Measurements from ENCODE around the gene ABHD6. TPM values are rescaled to one million over a fixed set of nuclear protein-coding genes. Genes with fewer than 3 reads are reported as not detected.

The ABHD6 gene
- total RNA-seq, 1 donor = 5.1 TPM

DNA sequence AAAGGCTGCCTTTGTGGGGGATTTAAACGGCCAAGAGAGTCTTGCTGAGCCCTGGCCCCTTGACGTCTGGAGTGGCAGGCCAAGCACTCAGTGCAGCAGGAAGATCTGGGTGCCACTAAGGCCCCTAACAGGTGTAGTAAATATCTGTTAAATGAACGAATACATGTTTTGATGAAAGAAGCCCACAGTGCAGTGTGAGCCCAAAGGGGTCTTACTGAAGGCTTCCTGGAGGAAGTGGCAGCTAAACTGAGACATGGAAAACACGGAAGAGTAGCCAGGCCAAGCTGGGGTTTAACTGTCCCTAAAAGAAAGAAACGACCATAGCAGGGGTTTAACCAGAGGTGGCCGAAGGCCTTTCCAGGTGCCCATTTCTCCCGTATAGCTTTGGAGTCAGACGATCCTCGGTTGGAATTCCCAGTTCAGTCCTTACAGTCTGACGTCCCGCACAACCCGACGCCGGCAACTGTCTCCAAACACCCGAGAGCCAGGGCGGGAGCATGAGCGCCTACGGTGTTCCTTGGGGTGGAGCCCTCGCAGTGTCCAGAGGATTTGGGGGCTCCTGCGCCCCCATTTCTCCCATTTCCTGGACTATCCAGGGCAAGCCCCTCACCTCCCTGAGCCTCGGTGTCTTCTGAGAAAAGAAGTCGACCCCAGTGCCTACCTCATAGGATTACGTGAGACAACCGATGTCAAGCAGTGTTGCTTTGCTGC is 910 bp upstream of the ABHD6 start:
- Histone ChIP-seq H3K4me2 (ENCODE audit: insufficient read depth, low read length) (peak overlapping the region; percentile 95), H3K27me3 (ENCODE audit: insufficient read depth, low read length) (peaks cover 9% of the 10 kb centered on the region), H3K36me3 (ENCODE audit: insufficient read depth, low read length) (no peaks in the 10 kb centered on the region), H3K4me3 (ENCODE audit: insufficient read depth, low read length) (peak overlapping the region; percentile 82), H2AFZ (ENCODE audit: low read length) (peak overlapping the region; percentile 94), H3K4me1 (ENCODE audit: insufficient read depth, low read length) (peaks cover 6% of the 10 kb centered on the region), H3K9me3 (ENCODE audit: low read depth, low read length) (no peaks in the 10 kb centered on the region), H4K20me1 (ENCODE audit: insufficient read depth, low read length) (peaks cover under 1% of the 10 kb centered on the region), H3K27ac (ENCODE audit: low read depth, low read length) (no peak overlapping the region), H3K79me2 (ENCODE audit: insufficient read depth, low read length) (peaks cover 12% of the 10 kb centered on the region)
- peak; percentile 39 for DNase-seq (ENCODE audit: insufficient read length, low spot score, missing footprints)
- TF ChIP-seq, protein P1, sequence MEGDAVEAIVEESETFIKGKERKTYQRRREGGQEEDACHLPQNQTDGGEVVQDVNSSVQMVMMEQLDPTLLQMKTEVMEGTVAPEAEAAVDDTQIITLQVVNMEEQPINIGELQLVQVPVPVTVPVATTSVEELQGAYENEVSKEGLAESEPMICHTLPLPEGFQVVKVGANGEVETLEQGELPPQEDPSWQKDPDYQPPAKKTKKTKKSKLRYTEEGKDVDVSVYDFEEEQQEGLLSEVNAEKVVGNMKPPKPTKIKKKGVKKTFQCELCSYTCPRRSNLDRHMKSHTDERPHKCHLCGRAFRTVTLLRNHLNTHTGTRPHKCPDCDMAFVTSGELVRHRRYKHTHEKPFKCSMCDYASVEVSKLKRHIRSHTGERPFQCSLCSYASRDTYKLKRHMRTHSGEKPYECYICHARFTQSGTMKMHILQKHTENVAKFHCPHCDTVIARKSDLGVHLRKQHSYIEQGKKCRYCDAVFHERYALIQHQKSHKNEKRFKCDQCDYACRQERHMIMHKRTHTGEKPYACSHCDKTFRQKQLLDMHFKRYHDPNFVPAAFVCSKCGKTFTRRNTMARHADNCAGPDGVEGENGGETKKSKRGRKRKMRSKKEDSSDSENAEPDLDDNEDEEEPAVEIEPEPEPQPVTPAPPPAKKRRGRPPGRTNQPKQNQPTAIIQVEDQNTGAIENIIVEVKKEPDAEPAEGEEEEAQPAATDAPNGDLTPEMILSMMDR (IDR thresholded peaks at IDR 0.05; ENCODE audit: extremely low read depth, low read depth, low read length) = no peak

DNA sequence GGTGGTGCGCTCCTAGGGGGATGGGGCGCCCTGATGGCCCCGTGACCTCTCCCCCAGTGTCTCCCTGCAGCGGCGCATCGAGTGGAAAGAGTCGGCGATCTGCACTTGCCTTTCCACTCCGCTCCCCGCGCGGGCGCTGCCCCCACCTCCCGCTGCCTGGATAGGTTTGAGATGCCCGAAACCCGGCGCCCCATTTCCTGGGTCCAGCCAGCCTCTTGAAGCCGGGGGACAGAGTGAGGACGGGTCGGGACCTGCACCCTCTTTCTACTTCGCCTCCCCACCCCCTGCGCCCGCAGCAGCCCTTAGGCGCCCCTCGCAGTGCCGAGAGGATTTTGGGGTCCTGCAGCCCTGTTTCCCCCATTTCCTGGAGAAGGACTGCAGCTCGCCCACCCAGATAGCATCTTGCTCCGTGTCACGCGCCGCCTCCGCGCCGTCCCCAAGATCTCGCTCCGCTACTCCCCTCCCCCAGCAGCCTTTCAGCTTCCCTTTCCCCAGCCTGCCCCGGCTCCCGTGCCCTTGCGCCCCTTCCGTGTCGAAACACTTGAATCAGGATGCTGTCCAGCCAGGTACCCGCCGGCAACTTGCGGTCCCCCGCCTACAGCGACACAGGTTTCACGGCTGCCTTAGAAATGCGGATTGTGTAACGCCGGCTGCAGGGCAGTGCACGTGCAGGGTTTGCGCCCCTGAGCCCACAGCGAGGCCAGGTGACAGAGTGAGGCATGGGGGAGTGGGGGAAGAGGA is 519 bp downstream of the ABHD6 start:
- no peak overlapping the region for H3K27ac ChIP-seq (ENCODE audit: low read depth, low read length)
- peak overlapping the region; percentile 81 for H2AFZ ChIP-seq (ENCODE audit: low read length)
- TF ChIP-seq, protein P1 (IDR thresholded peaks at IDR 0.05; ENCODE audit: extremely low read depth, low read depth, low read length) = no peak
- H3K4me3 ChIP-seq (ENCODE audit: insufficient read depth, low read length) = peak overlapping the region; percentile 82
- peak; percentile 95 for DNase-seq (ENCODE audit: insufficient read length, low spot score, missing footprints)
- peaks cover 6% of the 10 kb centered on the region for H3K4me1 ChIP-seq (ENCODE audit: insufficient read depth, low read length)
- H3K27me3 ChIP-seq (ENCODE audit: insufficient read depth, low read length) = peaks cover 6% of the 10 kb centered on the region
- H3K79me2 ChIP-seq (ENCODE audit: insufficient read depth, low read length) = peaks cover 15% of the 10 kb centered on the region
- H3K9me3 ChIP-seq (ENCODE audit: low read depth, low read length) = no peaks in the 10 kb centered on the region
- no peaks in the 10 kb centered on the region for H3K36me3 ChIP-seq (ENCODE audit: insufficient read depth, low read length)
- H3K4me2 ChIP-seq (ENCODE audit: insufficient read depth, low read length) = peak overlapping the region; percentile 95
- H4K20me1 ChIP-seq (ENCODE audit: insufficient read depth, low read length) = peaks cover 7% of the 10 kb centered on the region

DNA sequence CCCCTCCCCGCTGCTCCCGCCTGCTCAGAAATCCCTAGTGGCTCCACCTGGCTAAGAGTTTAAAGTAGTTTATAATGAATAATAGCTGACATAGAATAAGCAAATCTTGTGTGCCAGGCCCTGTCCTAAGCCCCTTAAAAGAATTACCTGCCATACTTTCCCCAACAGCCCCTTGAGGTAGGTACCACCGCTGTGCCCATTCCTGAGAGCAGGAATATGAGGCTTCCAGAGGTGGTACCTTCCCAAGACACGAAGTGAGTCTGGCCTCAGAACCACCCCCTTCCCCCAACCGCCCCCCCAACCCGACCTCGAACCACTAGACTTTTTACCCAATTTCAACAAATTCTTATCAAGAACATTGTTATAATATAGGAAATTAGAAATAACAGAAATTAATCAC is 1.2 kb downstream of the ABHD6 start:
- Histone ChIP-seq H3K9me3 (ENCODE audit: low read depth, low read length) (no peaks in the 10 kb centered on the region), H3K4me2 (ENCODE audit: insufficient read depth, low read length) (peak overlapping the region; percentile 95), H2AFZ (ENCODE audit: low read length) (peak overlapping the region; percentile 81), H3K27ac (ENCODE audit: low read depth, low read length) (no peak overlapping the region), H3K36me3 (ENCODE audit: insufficient read depth, low read length) (no peaks in the 10 kb centered on the region), H3K79me2 (ENCODE audit: insufficient read depth, low read length) (peaks cover 18% of the 10 kb centered on the region), H3K4me3 (ENCODE audit: insufficient read depth, low read length) (peak overlapping the region; percentile 82), H3K27me3 (ENCODE audit: insufficient read depth, low read length) (no peaks in the 10 kb centered on the region), H3K4me1 (ENCODE audit: insufficient read depth, low read length) (peaks cover 6% of the 10 kb centered on the region), H4K20me1 (ENCODE audit: insufficient read depth, low read length) (peaks cover 7% of the 10 kb centered on the region)
- DNase-seq (ENCODE audit: insufficient read length, low spot score, missing footprints) = peak; percentile 63
- TF ChIP-seq, protein P1 (IDR thresholded peaks at IDR 0.05; ENCODE audit: extremely low read depth, low read depth, low read length) = no peak
